Fibroblast of villous mesenchyme (primary cell): ENCODE measurements around the gene NCAM2. TPM values are rescaled to one million over a fixed set of nuclear protein-coding genes. Genes with fewer than 3 reads are reported as not detected.

Source experiments
- DNase-seq: peaks from one replicate; pipeline ENCODE4 v3.0.0-alpha.2; 2010; ENCODE audit warnings: low read depth
- H3K4me3 ChIP-seq: 2 replicates; pipeline ENCODE4 v1.5.1; 2011; ENCODE audit warnings: low read depth, mild to moderate bottlenecking, low read length
- total RNA-seq: library from RNA; depleted of rRNA; stranded (reverse); fragments of >200 nt; gene quantifications from 2 replicates; pipeline ENCODE4 v1.2.3, GENCODE V29; 2012
- TF ChIP-seq, protein P1 (sequence below): IDR thresholded peaks from 2 replicates; pipeline ENCODE4 v1.5.1; 2012; ENCODE audit warnings: low read depth, mild to moderate bottlenecking, low read length; ENCODE audit not compliant: insufficient read depth

The NCAM2 gene
- total RNA-seq, 1 donor, result 5.2 TPM

DNA sequence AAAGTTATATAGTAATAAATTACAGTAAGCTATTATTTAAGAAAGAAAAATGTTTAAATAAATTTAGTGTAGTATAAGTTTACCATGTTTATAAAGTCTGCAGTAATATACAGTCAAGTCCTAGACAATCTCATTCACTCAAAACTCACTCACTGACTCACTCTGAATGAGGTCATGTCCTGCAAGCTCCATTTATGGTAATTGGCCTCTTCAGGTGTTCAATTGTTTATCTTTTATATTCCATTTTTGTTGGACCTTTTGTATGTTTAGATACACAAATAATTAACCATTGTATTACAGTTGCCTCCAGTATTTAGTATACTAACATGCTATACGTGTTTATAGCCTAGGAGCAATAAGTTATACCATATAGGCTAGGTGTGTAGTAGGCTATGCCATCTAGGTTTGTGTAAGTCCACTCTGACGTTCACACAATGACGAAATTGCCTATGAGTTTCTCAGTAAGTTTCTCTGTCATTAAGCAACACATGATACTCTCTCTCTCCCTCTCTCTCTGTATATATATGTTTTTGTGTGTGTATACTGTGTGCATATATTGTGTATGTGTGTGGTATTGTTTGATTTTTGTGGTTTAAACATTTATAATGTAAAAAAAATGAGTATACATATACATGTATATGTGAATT, 161.2 kb downstream of the NCAM2 start:
- H3K4me3 ChIP-seq, result no peak overlapping the region
- TF ChIP-seq, protein P1, sequence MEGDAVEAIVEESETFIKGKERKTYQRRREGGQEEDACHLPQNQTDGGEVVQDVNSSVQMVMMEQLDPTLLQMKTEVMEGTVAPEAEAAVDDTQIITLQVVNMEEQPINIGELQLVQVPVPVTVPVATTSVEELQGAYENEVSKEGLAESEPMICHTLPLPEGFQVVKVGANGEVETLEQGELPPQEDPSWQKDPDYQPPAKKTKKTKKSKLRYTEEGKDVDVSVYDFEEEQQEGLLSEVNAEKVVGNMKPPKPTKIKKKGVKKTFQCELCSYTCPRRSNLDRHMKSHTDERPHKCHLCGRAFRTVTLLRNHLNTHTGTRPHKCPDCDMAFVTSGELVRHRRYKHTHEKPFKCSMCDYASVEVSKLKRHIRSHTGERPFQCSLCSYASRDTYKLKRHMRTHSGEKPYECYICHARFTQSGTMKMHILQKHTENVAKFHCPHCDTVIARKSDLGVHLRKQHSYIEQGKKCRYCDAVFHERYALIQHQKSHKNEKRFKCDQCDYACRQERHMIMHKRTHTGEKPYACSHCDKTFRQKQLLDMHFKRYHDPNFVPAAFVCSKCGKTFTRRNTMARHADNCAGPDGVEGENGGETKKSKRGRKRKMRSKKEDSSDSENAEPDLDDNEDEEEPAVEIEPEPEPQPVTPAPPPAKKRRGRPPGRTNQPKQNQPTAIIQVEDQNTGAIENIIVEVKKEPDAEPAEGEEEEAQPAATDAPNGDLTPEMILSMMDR, result no peak
- no peak for DNase-seq

DNA sequence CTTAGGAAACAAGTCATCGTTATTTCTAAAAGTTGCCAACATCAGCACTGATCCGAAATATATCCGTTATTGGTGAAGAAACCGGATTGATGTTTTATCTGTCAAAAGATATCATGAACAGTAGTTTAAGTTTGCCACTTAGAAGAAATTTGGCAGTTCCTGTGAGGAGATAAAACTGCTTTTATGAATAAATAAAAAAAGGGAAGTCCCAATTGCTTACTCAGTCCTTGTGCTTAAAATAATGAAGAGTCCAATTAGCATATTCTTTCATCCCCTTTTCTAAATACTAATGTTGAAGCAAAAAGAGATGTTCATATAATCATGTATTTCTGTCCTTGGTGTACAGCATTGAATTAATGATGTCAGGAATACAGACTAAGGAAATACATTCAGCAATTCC, 164.6 kb downstream of the NCAM2 start:
- TF ChIP-seq, protein P1, result no peak
- no peak for DNase-seq
- no peak overlapping the region for H3K4me3 ChIP-seq

DNA sequence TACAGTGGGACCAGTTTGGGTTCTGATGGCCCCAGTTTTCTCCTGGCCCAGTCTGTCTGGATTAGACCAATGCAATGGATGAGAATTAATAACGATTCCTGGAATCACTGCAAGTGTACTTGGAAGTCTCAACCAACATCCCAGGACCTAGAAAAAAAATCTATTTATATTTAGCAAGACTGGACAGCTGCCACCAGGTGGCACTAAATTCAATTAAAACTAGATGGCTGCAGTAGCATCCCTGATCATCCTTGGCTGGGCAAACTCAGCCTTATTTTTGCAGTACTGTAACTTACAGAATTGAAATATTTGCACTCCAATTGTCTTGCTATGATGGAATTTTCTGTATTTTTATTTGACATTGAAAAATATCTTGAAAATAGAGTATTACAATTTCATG, 165.7 kb downstream of the NCAM2 start:
- TF ChIP-seq, protein P1, result peak; percentile 58
- peak; percentile 78 for DNase-seq
- no peak overlapping the region for H3K4me3 ChIP-seq

DNA sequence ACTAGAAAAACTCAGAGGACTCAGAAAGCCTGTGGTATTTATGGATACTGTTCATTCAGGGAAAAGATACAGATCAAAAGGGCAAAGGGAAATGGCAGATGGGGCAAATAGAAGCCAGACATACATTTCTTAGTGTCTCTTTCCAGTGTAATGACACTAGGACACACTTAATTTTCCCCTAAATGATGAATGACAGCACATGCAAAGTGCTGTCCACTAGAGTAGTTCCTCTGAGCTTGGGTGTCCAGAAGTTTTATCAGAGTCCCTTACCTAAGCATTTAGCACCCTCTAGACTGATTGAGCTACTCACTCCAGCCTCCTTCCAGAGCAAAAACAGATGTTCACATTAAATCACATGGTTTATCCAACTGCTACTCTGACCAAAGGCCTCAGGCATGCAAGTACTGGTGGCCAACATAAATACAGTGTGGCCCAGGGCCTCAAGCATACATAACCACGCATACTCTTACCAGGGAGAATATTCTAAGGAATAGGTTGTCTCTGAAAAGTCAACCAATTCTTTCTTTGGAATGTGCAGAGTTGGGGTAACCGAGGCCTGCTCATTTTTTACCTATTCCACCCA, 166.9 kb downstream of the NCAM2 start:
- no peak overlapping the region for H3K4me3 ChIP-seq
- TF ChIP-seq, protein P1, result no peak
- DNase-seq, result peak; percentile 91

DNA sequence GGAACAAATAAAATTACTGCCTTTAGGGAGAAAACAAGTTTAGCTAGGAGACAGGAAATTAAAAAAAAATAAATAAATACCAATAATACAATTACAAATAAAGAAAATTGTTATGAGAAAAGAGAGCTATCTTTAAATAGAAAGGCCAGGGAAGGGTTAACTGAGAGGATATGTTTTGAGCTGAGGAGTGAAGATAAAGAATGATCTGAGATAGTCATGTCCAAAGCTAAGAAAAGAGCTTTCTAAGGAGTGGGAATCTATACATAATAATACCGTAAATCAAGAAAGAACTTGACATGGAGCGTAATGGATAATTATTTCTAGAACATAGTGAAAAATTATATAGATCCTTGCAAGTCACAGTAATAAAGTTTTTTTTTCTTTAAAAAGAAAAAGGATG, 176.5 kb downstream of the NCAM2 start:
- TF ChIP-seq, protein P1, result no peak
- DNase-seq, result no peak
- no peak overlapping the region for H3K4me3 ChIP-seq

DNA sequence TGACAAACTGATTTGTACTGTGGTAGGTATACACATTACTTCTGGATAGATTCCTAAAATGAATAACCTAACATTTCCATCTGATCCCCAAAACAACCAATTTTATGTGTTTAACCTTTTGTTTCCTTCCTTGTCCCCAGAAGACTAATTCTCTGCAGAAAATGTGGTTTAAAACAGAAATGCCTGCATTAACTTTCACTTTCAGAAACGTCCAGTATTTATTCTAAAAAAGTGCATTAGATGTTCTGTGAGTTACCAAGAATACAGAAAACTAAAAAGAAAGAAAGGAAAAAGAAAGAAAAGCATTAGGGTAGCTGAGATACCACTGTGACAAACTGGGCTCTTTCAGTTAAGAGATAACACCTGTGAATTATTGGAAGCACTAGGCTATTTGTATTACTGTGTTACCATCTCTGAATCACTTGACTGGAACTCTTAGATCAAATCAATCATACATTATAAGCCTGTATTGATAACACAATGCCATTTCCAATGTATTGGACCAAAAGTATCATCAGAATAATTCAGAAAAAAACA, 177.7 kb downstream of the NCAM2 start:
- TF ChIP-seq, protein P1, result no peak
- H3K4me3 ChIP-seq, result peak overlapping the region; percentile 12

More for the DNA sequence above, 177.7 kb downstream of the NCAM2 start:
- DNase-seq, result no peak
